PC-3 (cell line): Measurements from ENCODE around the gene TBC1D24.

ENCODE experiments used
- EZH2phosphoT487 ChIP-seq: fragments of 300-600 bp; sonication (generic); IDR thresholded peaks from 2 replicates; pipeline ENCODE4 v1.6.1; 2018; ENCODE audit warnings: mild to moderate bottlenecking, antibody characterized with exemption, low read length, borderline replicate concordance
- TF ChIP-seq, protein P1 (sequence below): fragments of 300-600 bp; sonication (generic); conservative IDR thresholded peaks from 2 replicates; pipeline ENCODE4 v1.5.1; 2017; ENCODE audit warnings: antibody characterized with exemption, low read depth, mild to moderate bottlenecking, low read length

- TF ChIP-seq, protein P1, sequence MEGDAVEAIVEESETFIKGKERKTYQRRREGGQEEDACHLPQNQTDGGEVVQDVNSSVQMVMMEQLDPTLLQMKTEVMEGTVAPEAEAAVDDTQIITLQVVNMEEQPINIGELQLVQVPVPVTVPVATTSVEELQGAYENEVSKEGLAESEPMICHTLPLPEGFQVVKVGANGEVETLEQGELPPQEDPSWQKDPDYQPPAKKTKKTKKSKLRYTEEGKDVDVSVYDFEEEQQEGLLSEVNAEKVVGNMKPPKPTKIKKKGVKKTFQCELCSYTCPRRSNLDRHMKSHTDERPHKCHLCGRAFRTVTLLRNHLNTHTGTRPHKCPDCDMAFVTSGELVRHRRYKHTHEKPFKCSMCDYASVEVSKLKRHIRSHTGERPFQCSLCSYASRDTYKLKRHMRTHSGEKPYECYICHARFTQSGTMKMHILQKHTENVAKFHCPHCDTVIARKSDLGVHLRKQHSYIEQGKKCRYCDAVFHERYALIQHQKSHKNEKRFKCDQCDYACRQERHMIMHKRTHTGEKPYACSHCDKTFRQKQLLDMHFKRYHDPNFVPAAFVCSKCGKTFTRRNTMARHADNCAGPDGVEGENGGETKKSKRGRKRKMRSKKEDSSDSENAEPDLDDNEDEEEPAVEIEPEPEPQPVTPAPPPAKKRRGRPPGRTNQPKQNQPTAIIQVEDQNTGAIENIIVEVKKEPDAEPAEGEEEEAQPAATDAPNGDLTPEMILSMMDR = no peak
- no peak for TF ChIP-seq EZH2phosphoT487
Measured at GRCh38 chr16:2436110-2436509, 38.8 kb upstream of the TBC1D24 start.
